HCT116 (cell line): ENCODE measurements around the gene INPP4A. TPM values are rescaled to one million over a fixed set of nuclear protein-coding genes. Genes with fewer than 3 reads are reported as not detected.

Experiments used
- ATAC-seq: fragments of 200-7000 bp; cut with Tn5 transposase; 2 replicates; pipeline ENCODE4 v1.9.1; 2020; ENCODE audit warnings: mild to moderate bottlenecking, moderate library complexity
- BruUV-seq: library from RNA; stranded (reverse); fragments of 400-500 nt; replicated peaks from 2 replicates; lab custom pipeline; 2021; lab: Mats Ljungman, UMichigan
- CTCF ChIA-PET: fragments of 300-600 bp; sonication (Branson Sonifier 250); formaldehyde crosslinking; loops from one replicate; lab custom pipeline; 2021; ENCODE audit warnings: antibody characterized with exemption; lab: Charles Lee
- POLR2A ChIA-PET: fragments of 300-600, 350-600 bp; sonication (Branson Sonifier 250); formaldehyde crosslinking; loops from one replicate; lab custom pipeline; 2021; ENCODE audit warnings: antibody characterized with exemption; lab: Charles Lee
- RAD21 ChIA-PET, 2 experiments: fragments of 300-600 bp; sonication (Branson Sonifier 250); formaldehyde crosslinking; loops; one replicate each; lab custom pipeline; 2023; ENCODE audit warnings: low total read pairs in 2 of 2; ENCODE audit not compliant: uncharacterized antibody in 2 of 2, unreplicated experiment in 2 of 2, low non-redundant PET in 1 of 2; lab: Charles Lee
- DNase-seq: peaks from one replicate; pipeline ENCODE4 v3.0.0-alpha.2; 2010; ENCODE audit warnings: low read depth, low spot score
- H2AFZ ChIP-seq: fragments of 200-600 bp; shearing (Covaris generic), sonication (generic); 2 replicates; pipeline ENCODE4 v1.6.1; 2017; ENCODE audit warnings: low read depth, mixed run types, mixed read lengths, antibody characterized with exemption, low read length; ENCODE audit not compliant: poor library complexity, severe bottlenecking
- H3K27ac ChIP-seq: 2 replicates; pipeline ENCODE4 v1.5.1; 2012; ENCODE audit warnings: low read depth, low read length
- H3K27me3 ChIP-seq: fragments of 200-600 bp; sonication (generic); 2 replicates; pipeline ENCODE4 v1.6.1; 2016; ENCODE audit warnings: mixed run types, low read length, mixed read lengths; ENCODE audit not compliant: insufficient read depth
- H3K36me3 ChIP-seq, 2 experiments: fragments of 200-500 bp in 1 of 2; fragments of 200-600 bp in 1 of 2; sonication (Bioruptor generic) in 1 of 2; sonication (generic) in 1 of 2; 2 replicates each; pipeline versions ENCODE4 v1.5.1 to v1.6.1; 2014 to 2016; ENCODE audit warnings: low read length in 2 of 2, inconsistent platforms in 1 of 2, mixed read lengths in 1 of 2, mixed run types in 1 of 2; ENCODE audit not compliant: insufficient read depth in 2 of 2, control insufficient read depth in 1 of 2
- H3K4me1 ChIP-seq, 2 experiments: fragments of 200-600 bp in 1 of 2; sonication (generic) in 1 of 2; 2 replicates each; pipeline versions ENCODE4 v1.5.1 to v1.6.1; 2012 to 2017; ENCODE audit warnings: low read length in 2 of 2, inconsistent platforms in 1 of 2, mild to moderate bottlenecking in 1 of 2, mixed read lengths in 1 of 2, mixed run types in 1 of 2, moderate library complexity in 1 of 2; ENCODE audit not compliant: insufficient read depth in 2 of 2, control insufficient read depth in 1 of 2
- H3K4me2 ChIP-seq: fragments of 200-600 bp; sonication (generic); 2 replicates; pipeline ENCODE4 v1.6.1; 2017; ENCODE audit warnings: mixed run types, low read length, mixed read lengths
- H3K4me3 ChIP-seq, 2 experiments: fragments of 200-600 bp in 1 of 2; sonication (generic) in 1 of 2; replicated peaks in 1 of 2; 2 replicates each; pipeline ENCODE4 v1.5.1; 2011 to 2016; ENCODE audit warnings: low read length in 2 of 2, control low read depth in 1 of 2, low read depth in 1 of 2, mild to moderate bottlenecking in 1 of 2, mixed read lengths in 1 of 2, mixed run types in 1 of 2
- H3K79me2 ChIP-seq: fragments of 200-600 bp; sonication (generic); 2 replicates; pipeline ENCODE4 v1.6.1; 2017; ENCODE audit warnings: mild to moderate bottlenecking, mixed run types, low read length, moderate library complexity, mixed read lengths; ENCODE audit not compliant: insufficient read depth
- H3K9ac ChIP-seq: fragments of 200-600 bp; sonication (generic); 2 replicates; pipeline ENCODE4 v1.6.1; 2016; ENCODE audit warnings: low read length, mixed read lengths
- H3K9me2 ChIP-seq: fragments of 200-600 bp; sonication (generic), shearing (Covaris generic); 2 replicates; pipeline ENCODE4 v1.6.1; 2017; ENCODE audit warnings: mixed run types, mild to moderate bottlenecking, moderate library complexity; ENCODE audit not compliant: insufficient read depth
- H3K9me3 ChIP-seq, 2 experiments: fragments of 200-500 bp in 1 of 2; fragments of 200-600 bp in 1 of 2; sonication (Bioruptor generic) in 1 of 2; sonication (generic) in 1 of 2; 2 replicates each; pipeline ENCODE4 v1.6.1; 2014 to 2017; ENCODE audit warnings: low read length in 2 of 2, mixed read lengths in 2 of 2, inconsistent platforms in 1 of 2, low read depth in 1 of 2, mild to moderate bottlenecking in 1 of 2, mixed run types in 1 of 2, moderate library complexity in 1 of 2; ENCODE audit not compliant: control insufficient read depth in 1 of 2, insufficient read depth in 1 of 2
- H4K20me1 ChIP-seq: fragments of 200-600 bp; sonication (generic), shearing (Covaris generic); 2 replicates; pipeline ENCODE4 v1.6.1; 2017; ENCODE audit warnings: mixed run types, mild to moderate bottlenecking, moderate library complexity; ENCODE audit not compliant: insufficient read depth
- EGR1 ChIP-seq: IDR thresholded peaks from 2 replicates; pipeline ENCODE4 v1.6.1; 2012; ENCODE audit warnings: low read depth
- ELF1 ChIP-seq: IDR thresholded peaks from 2 replicates; pipeline ENCODE4 v1.6.1; 2012; ENCODE audit warnings: low read depth, borderline replicate concordance
- POLR2AphosphoS5 ChIP-seq: IDR thresholded peaks from 2 replicates; pipeline ENCODE4 v1.6.1; 2011; ENCODE audit warnings: mild to moderate bottlenecking, low read depth, low read length, moderate library complexity
- RAD21 ChIP-seq: IDR thresholded peaks from 2 replicates; pipeline ENCODE4 v1.6.1; 2012; ENCODE audit warnings: low read depth, mild to moderate bottlenecking
- SP1 ChIP-seq: IDR thresholded peaks from 2 replicates; pipeline ENCODE4 v1.6.1; 2012; ENCODE audit warnings: low read depth
- SRF ChIP-seq: IDR thresholded peaks from 2 replicates; pipeline ENCODE4 v1.6.1; 2012; ENCODE audit warnings: low read depth
- TCF7L2 ChIP-seq: IDR thresholded peaks from 2 replicates; pipeline ENCODE4 v1.7.0; 2011; ENCODE audit warnings: borderline replicate concordance, inconsistent platforms; ENCODE audit not compliant: insufficient read depth, insufficient read length; ENCODE audit errors: extremely low read depth
- YY1 ChIP-seq: IDR thresholded peaks from 2 replicates; pipeline ENCODE4 v1.6.1; 2011; ENCODE audit warnings: low read length, low read depth, moderate library complexity, mild to moderate bottlenecking; ENCODE audit not compliant: insufficient replicate concordance; ENCODE audit errors: extremely low read depth
- ZNF274 ChIP-seq: fragments of 200-500 bp; sonication (Bioruptor generic); IDR thresholded peaks from 2 replicates; pipeline ENCODE4 v1.6.1; 2014; ENCODE audit warnings: mild to moderate bottlenecking, low read depth, low read length, inconsistent platforms
- intact Hi-C: fragments of 100-400 bp; cut with micrococcal nuclease; formaldehyde crosslinking; loops from 2 replicates; pipeline ENCODE4 v1.10.0; 2022
- total RNA-seq: library from RNA; stranded (reverse); gene quantifications from one replicate; pipeline ENCODE4 v1.2.1, GENCODE V29; 2021; ENCODE audit not compliant: unreplicated experiment
- TF ChIP-seq, protein P1 (sequence below): IDR thresholded peaks from 2 replicates; pipeline ENCODE4 v1.6.1; 2012
- TF ChIP-seq, protein P2 (sequence below), 3 experiments: fragments of 200-600 bp in 1 of 3; sonication (generic) in 1 of 3; IDR thresholded peaks in 2 of 3; conservative IDR thresholded peaks in 1 of 3; 2 replicates each; pipeline ENCODE4 v1.5.1; 2012 to 2017; ENCODE audit warnings: low read depth in 2 of 3, low read length in 2 of 3, antibody characterized with exemption in 1 of 3, borderline replicate concordance in 1 of 3, control low read depth in 1 of 3, mild to moderate bottlenecking in 1 of 3, mixed read lengths in 1 of 3, mixed run types in 1 of 3, moderate library complexity in 1 of 3; ENCODE audit not compliant: insufficient read depth in 1 of 3
- TF ChIP-seq, protein P3 (sequence below): IDR thresholded peaks from 2 replicates; pipeline ENCODE4 v1.6.1; 2011; ENCODE audit warnings: mild to moderate bottlenecking, low read length, moderate library complexity; ENCODE audit not compliant: insufficient replicate concordance; ENCODE audit errors: extremely low read depth

The INPP4A gene
- total RNA-seq, 1 experiment from 2014 or later, result 18.5 TPM

DNA sequence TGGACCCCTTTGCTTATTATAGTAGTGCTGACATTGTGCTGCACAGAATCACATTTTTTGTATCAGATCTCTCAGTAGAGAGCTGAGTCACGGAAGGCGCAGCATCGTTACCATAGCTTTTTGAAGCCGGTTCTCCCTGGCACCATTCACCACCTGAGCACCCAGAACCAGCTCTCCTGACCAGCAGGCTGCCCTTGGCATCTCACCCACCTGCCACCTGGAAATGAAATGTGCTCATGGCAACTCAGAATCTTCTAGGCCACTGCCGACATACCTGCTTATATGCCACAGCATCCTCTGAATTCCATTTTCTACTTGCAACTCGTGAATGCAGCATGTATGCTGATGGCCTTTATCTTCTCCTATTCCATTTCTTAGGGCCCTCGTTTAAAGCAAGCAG lies 100.9 kb downstream of the INPP4A start:
- H4K20me1 ChIP-seq, result no peaks in the 10 kb centered on the region
- no peak overlapping the region for H3K27ac ChIP-seq
- no peaks in the 10 kb centered on the region for H3K79me2 ChIP-seq
- no peaks in the 10 kb centered on the region for H3K4me1 ChIP-seq
- no TSS peak for BruUV-seq
- H3K9me2 ChIP-seq, result no peaks in the 10 kb centered on the region
- no peak for DNase-seq
- H2AFZ ChIP-seq, result no peak overlapping the region
- no peak for ATAC-seq
- POLR2A ChIA-PET, result no interaction called here
- RAD21 ChIA-PET, result no interaction called here
- no peak overlapping the region for H3K9ac ChIP-seq
- CTCF ChIA-PET, result no interaction called here
- H3K4me3 ChIP-seq, result no peak overlapping the region
- H3K9me3 ChIP-seq, result no peaks in the 10 kb centered on the region
- H3K4me2 ChIP-seq, result no peak overlapping the region
- no peaks in the 10 kb centered on the region for H3K27me3 ChIP-seq
- TF ChIP-seq EGR1 (no peak), TCF7L2 (no peak), ZNF274 (no peak), SRF (no peak), ELF1 (no peak)
- TF ChIP-seq, protein P1, sequence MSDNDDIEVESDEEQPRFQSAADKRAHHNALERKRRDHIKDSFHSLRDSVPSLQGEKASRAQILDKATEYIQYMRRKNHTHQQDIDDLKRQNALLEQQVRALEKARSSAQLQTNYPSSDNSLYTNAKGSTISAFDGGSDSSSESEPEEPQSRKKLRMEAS, result no peak
- TF ChIP-seq, protein P2, sequence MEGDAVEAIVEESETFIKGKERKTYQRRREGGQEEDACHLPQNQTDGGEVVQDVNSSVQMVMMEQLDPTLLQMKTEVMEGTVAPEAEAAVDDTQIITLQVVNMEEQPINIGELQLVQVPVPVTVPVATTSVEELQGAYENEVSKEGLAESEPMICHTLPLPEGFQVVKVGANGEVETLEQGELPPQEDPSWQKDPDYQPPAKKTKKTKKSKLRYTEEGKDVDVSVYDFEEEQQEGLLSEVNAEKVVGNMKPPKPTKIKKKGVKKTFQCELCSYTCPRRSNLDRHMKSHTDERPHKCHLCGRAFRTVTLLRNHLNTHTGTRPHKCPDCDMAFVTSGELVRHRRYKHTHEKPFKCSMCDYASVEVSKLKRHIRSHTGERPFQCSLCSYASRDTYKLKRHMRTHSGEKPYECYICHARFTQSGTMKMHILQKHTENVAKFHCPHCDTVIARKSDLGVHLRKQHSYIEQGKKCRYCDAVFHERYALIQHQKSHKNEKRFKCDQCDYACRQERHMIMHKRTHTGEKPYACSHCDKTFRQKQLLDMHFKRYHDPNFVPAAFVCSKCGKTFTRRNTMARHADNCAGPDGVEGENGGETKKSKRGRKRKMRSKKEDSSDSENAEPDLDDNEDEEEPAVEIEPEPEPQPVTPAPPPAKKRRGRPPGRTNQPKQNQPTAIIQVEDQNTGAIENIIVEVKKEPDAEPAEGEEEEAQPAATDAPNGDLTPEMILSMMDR (IDR thresholded peaks at IDR 0.05 in 2 of 3, conservative IDR thresholded peaks at IDR 0.05 in 1 of 3; ENCODE audit: borderline replicate concordance in 1 of 3, insufficient read depth in 1 of 3, low read depth in 2 of 3, low read length in 2 of 3), result no peak
- H3K36me3 ChIP-seq, result no peaks in the 10 kb centered on the region; a peak in 2 of 4 replicates
- intact Hi-C loops, result no loop called here

DNA sequence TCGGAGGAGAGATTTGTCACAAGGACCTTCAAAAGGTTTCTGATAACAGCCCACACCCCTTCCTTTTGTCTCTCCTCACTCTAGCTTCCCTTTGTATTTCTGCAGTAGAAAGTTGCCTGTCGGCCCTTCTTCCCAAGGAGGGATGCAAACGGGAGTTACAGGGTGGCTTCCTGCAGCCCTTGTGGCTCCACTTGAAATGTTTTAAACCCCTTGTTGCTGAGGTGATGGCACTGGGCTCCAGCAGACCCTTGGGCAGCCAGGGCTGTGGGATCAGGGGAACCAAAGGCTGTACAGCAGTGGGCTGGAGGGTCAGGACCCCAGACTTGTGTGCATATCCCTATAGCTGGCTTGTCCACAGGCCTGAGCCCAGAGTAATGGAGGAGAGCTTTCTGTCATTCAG lies 101.5 kb downstream of the INPP4A start:
- ATAC-seq, result no peak
- ChIA-PET RAD21 (no interaction called here), CTCF (no interaction called here), POLR2A (no interaction called here)
- Histone ChIP-seq H4K20me1 (no peaks in the 10 kb centered on the region), H3K4me3 (no peak overlapping the region), H3K9me3 (no peaks in the 10 kb centered on the region), H3K27ac (no peak overlapping the region), H3K27me3 (no peaks in the 10 kb centered on the region), H3K4me1 (no peaks in the 10 kb centered on the region), H2AFZ (no peak overlapping the region), H3K79me2 (no peaks in the 10 kb centered on the region), H3K9ac (no peak overlapping the region), H3K9me2 (no peaks in the 10 kb centered on the region), H3K4me2 (no peak overlapping the region)
- no TSS peak for BruUV-seq
- DNase-seq, result no peak
- intact Hi-C loops, result no loop called here
- TF ChIP-seq RAD21 (no peak), SP1 (no peak), YY1 (no peak), POLR2AphosphoS5 (no peak), ZNF274 (no peak)
- TF ChIP-seq, protein P1, result no peak
- TF ChIP-seq, protein P2 (IDR thresholded peaks at IDR 0.05 in 2 of 3, conservative IDR thresholded peaks at IDR 0.05 in 1 of 3; ENCODE audit: borderline replicate concordance in 1 of 3, insufficient read depth in 1 of 3, low read depth in 2 of 3, low read length in 2 of 3), result no peak
- TF ChIP-seq, protein P3, sequence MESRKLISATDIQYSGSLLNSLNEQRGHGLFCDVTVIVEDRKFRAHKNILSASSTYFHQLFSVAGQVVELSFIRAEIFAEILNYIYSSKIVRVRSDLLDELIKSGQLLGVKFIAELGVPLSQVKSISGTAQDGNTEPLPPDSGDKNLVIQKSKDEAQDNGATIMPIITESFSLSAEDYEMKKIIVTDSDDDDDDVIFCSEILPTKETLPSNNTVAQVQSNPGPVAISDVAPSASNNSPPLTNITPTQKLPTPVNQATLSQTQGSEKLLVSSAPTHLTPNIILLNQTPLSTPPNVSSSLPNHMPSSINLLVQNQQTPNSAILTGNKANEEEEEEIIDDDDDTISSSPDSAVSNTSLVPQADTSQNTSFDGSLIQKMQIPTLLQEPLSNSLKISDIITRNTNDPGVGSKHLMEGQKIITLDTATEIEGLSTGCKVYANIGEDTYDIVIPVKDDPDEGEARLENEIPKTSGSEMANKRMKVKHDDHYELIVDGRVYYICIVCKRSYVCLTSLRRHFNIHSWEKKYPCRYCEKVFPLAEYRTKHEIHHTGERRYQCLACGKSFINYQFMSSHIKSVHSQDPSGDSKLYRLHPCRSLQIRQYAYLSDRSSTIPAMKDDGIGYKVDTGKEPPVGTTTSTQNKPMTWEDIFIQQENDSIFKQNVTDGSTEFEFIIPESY, result no peak
- TF ChIP-seq, all 23 proteins: peak for 0
- no peaks in the 10 kb centered on the region; a peak in 2 of 4 replicates for H3K36me3 ChIP-seq
